Activated CD4-positive, CD25-positive, alpha-beta regulatory T cell treated with anti-CD3 and anti-CD28 coated beads, Interleukin-2, amount 50 U/mL, for 72 hours (primary cell): ENCODE results near the gene GPATCH1.
"Not testable (repeated sequence)": the region's sequence is repeated elsewhere in the genome, so short reads cannot be mapped to it uniquely, and the experiment has no call there.

Source experiments
- DNase-seq: peaks from one replicate; pipeline ENCODE4 v3.0.0; 2021

GPATCH1 gene

GRCh38 chr19:33163481-33163880 lies 82.5 kb downstream of the GPATCH1 start:
- no peak for DNase-seq

GRCh38 chr19:33166037-33166436 lies 85.1 kb downstream of the GPATCH1 start:
- not testable (repeated sequence) for DNase-seq

GRCh38 chr19:33167438-33167837 lies 86.5 kb downstream of the GPATCH1 start:
- no peak for DNase-seq

DNA sequence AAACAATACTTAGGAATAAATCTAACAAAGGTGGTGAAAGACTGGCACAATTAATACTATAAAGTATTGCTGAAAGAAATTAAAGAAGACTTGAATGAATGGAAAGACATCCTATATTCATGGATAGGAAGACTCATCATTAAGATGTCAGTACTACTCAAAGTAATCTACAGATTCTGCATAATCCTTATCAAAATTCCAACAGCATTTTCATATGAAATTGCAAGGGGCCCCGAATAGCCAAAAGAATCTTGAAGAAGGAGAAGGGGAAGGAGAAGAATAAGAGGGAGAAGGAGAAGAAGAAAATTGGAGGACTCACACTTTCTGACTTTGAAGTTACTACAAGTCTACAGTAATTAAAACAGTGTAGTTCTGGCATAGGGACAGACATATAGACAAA lies 87.5 kb downstream of the GPATCH1 start:
- DNase-seq: no peak

DNA sequence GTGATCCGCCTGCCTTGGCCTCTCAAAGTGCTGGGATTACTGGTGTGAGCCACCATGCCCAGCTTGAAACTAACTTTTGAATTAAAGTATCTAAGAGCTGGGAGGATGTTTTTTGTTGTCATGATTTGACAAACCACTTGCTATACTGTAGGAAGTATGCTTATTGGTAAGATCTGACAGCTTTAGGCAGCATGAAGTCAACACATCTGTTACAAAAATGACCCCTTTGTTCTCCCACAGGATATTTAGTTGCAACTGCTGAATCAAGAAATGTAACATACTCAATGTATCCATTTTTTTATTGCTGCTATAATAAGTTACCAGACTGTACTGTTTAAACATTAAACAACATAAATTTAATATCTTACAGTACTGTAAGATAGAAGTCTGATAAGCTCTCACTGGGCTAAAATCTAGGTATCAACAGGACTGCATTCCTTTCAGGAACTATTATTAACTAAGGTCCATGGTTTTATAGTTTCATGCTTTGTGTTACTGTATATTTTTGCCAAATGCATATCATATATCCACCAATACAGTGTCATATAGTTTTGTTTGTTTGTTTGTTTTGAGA lies 90.3 kb downstream of the GPATCH1 start:
- no peak for DNase-seq

DNA sequence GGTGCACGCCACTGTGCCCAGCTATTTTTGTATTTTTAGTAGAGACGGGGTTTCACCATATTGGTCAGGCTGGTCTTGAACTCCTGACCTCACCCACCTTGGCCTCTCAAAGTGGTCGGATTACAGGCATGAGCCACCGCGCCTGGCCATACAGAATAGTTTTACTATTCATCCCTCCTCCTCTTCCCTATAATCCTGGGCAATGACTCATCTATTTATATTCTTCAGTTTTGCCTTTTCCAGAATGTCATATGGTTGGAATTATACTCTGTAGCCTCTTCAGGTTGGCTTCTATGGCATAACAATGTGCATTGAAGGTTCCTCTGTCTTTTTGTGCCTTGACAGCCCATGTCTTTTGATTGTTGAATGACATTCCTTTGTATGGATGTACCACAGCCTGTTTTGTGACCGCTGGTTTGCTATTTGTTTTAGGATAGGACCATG lies 91.0 kb downstream of the GPATCH1 start:
- DNase-seq: no peak

GRCh38 chr19:33174186-33174585 lies 93.2 kb downstream of the GPATCH1 start:
- no peak for DNase-seq

GRCh38 chr19:33175156-33175782 lies 94.3 kb downstream of the GPATCH1 start:
- DNase-seq: no peak

GRCh38 chr19:33175886-33176669 lies 95.1 kb downstream of the GPATCH1 start:
- no peak for DNase-seq

- peak; percentile 96 for DNase-seq
Measured at GRCh38 chr19:33176670-33177416, 95.9 kb downstream of the GPATCH1 start.

DNA sequence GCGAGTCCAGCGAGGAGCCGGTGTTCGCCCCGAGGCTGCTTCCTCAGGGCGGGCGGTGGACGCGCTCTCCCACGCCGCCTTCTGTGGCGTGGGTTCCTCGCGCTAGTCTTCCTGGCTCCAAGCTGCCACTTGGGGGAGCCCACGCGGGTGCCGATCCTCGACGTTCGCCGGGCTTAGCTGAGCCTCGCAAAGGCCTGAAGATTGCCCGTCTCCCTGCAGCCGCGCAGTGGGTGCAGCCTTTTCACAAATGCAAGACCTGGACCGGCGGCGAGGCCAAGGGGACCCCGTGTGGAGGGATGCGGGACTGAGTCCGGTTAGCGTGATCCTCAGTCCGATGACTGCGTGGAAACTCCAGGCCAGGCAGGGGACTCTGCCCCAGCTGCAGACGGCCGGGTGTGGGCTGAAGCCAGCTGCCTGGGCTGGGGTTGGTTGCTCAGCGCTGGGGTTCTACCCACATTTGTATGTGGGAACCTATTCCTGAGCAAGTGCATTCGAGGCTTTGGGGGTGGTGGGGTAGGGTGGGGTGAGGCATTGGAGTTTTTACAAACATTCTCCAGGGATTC lies 96.5 kb downstream of the GPATCH1 start:
- no peak for DNase-seq
